Endodermal cell (in vitro differentiated cells): ENCODE measurements around the gene AK9. TPM values are rescaled to one million over a fixed set of nuclear protein-coding genes. Genes with fewer than 3 reads are reported as not detected.
A peak's percentile ranks its signal among the peaks of the same experiment; 100 is the strongest.

Experiments
- DNase-seq: peaks from one replicate; pipeline ENCODE4 v3.0.0-alpha.2; 2017
- H3K27ac ChIP-seq: 2 replicates; pipeline ENCODE4 v1.5.1; 2013; ENCODE audit warnings: mild to moderate bottlenecking, low read depth, low read length, moderate library complexity
- H3K27me3 ChIP-seq: 2 replicates; pipeline ENCODE4 v1.6.1; 2013; ENCODE audit warnings: mild to moderate bottlenecking, low read length, moderate library complexity; ENCODE audit not compliant: insufficient read depth, control insufficient read depth, poor library complexity, severe bottlenecking
- H3K36me3 ChIP-seq: 2 replicates; pipeline ENCODE4 v1.7.0; 2013; ENCODE audit warnings: mild to moderate bottlenecking, low read length, moderate library complexity; ENCODE audit not compliant: control insufficient read depth, insufficient read depth
- H3K4me1 ChIP-seq: one replicate; pipeline ENCODE4 v1.7.0; 2013; ENCODE audit warnings: low read length; ENCODE audit not compliant: control insufficient read depth, insufficient read depth
- H3K4me3 ChIP-seq: 2 replicates; pipeline ENCODE4 v1.5.1; 2013; ENCODE audit warnings: mild to moderate bottlenecking, low read length, moderate library complexity
- H3K9ac ChIP-seq: 2 replicates; pipeline ENCODE4 v1.6.1; 2013; ENCODE audit warnings: mild to moderate bottlenecking, low read length, moderate library complexity; ENCODE audit not compliant: poor library complexity, severe bottlenecking; ENCODE audit errors: extremely low read depth
- H3K9me3 ChIP-seq: 2 replicates; pipeline ENCODE4 v1.6.1; 2013; ENCODE audit warnings: mild to moderate bottlenecking, low read length, moderate library complexity; ENCODE audit not compliant: control insufficient read depth
- H3K27ac Mint-ChIP-seq: 2 replicates; pipeline ENCODE4 v1.8.0; 2020; ENCODE audit warnings: mixed read lengths
- H3K27me3 Mint-ChIP-seq: 2 replicates; pipeline ENCODE4 v1.8.0; 2021; ENCODE audit warnings: mild to moderate bottlenecking, mixed read lengths; ENCODE audit not compliant: insufficient read depth
- H3K36me3 Mint-ChIP-seq: 2 replicates; pipeline ENCODE4 v1.8.0; 2020; ENCODE audit warnings: low read depth, mixed read lengths
- H3K4me1 Mint-ChIP-seq: 2 replicates; pipeline ENCODE4 v1.8.0; 2020; ENCODE audit warnings: mixed read lengths
- H3K4me3 Mint-ChIP-seq: 2 replicates; pipeline ENCODE4 v1.8.0; 2020; ENCODE audit warnings: mild to moderate bottlenecking, moderate library complexity, mixed read lengths
- H3K9me3 Mint-ChIP-seq: 2 replicates; pipeline ENCODE4 v1.8.0; 2020; ENCODE audit warnings: mild to moderate bottlenecking, mixed read lengths
- WGBS, 2 experiments: methylation state at CpG; one replicate each; pipeline versions ENCODE4 v1.1.5 to v1.1.7; 2013; ENCODE audit warnings: missing lambda C conversion rate in 2 of 2, mixed read lengths in 1 of 2; ENCODE audit not compliant: insufficient coverage in 1 of 2, insufficient read length in 1 of 2; 5-methylcytosine and 5-hydroxymethylcytosine counted together
- total RNA-seq, 2 donors: library from RNA; stranded (reverse); fragmentation: NEBNext Ultra II Directional in 1 of 2; extraction: Animal tissue kit (Norgen Biotek cat#: 25700) in 1 of 2; gene quantifications; 2 replicates in 1 of 2; 3 replicates in 1 of 2; pipeline ENCODE4 v1.2.1, GENCODE V29; 2021
- TF ChIP-seq, protein P1 (sequence below): fragments of 200-600 bp; sonication (generic); conservative IDR thresholded peaks from 2 replicates; pipeline ENCODE4 v1.5.0; 2021; ENCODE audit warnings: antibody characterized with exemption, mild to moderate bottlenecking

Gene AK9
- total RNA-seq, 2 donors from 2014 or later: 1.8 to 2.7 TPM

DNA sequence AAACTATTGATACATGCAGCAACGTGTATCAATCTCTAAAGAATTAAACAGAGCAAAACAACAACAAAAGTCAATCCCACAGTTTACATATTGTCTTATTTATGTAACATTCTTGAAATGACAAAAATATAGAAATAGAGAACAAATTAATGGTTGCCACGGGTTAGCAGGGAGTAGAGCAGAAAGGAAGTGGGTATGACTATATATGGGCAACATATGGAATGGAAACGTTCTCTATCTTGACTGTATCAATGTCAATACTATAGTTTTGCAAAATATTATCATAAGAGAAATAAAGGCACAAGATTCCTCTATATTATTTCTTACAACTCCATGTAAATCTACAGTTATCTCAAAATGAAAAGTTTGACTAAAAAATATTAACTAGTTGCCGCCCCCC is 12.8 kb downstream of the AK9 start:
- Mint-ChIP-seq H3K4me3 (peak overlapping the region; percentile 48), H3K36me3 (peaks cover 14% of the 10 kb centered on the region), H3K27ac (no peak overlapping the region), H3K27me3 (peaks cover 3% of the 10 kb centered on the region), H3K4me1 (peaks cover 12% of the 10 kb centered on the region), H3K9me3 (peaks cover 43% of the 10 kb centered on the region)
- 79 to 100% methylated on average over 1 to 3 of the region's 4 CpGs for WGBS, 2 experiments
- no peak overlapping the region for H3K9ac ChIP-seq
- peaks cover 21% of the 10 kb centered on the region for H3K9me3 ChIP-seq
- H3K36me3 ChIP-seq: no peaks in the 10 kb centered on the region
- no peak for DNase-seq
- no peaks in the 10 kb centered on the region for H3K4me1 ChIP-seq
- no peak overlapping the region for H3K27ac ChIP-seq
- H3K4me3 ChIP-seq: no peak overlapping the region
- TF ChIP-seq, protein P1, sequence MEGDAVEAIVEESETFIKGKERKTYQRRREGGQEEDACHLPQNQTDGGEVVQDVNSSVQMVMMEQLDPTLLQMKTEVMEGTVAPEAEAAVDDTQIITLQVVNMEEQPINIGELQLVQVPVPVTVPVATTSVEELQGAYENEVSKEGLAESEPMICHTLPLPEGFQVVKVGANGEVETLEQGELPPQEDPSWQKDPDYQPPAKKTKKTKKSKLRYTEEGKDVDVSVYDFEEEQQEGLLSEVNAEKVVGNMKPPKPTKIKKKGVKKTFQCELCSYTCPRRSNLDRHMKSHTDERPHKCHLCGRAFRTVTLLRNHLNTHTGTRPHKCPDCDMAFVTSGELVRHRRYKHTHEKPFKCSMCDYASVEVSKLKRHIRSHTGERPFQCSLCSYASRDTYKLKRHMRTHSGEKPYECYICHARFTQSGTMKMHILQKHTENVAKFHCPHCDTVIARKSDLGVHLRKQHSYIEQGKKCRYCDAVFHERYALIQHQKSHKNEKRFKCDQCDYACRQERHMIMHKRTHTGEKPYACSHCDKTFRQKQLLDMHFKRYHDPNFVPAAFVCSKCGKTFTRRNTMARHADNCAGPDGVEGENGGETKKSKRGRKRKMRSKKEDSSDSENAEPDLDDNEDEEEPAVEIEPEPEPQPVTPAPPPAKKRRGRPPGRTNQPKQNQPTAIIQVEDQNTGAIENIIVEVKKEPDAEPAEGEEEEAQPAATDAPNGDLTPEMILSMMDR: no peak
- H3K27me3 ChIP-seq: no peaks in the 10 kb centered on the region

DNA sequence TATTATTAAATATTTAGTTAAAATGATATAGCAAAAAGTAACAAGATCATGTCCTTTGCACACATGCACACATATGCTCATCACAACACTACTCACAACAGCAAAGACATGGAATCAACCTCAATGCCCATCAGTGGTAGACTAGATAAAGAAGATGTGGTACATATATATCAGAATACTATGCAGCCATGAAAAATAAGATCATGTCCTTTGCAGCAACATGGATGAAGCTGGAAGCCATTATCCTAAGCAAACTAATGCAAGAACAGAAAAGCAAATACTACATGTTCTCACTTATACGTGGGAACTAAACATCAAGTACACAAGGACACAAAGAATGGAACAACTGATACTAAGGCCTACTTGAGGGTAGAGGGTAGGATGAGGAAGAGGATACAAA is 14.3 kb downstream of the AK9 start:
- Mint-ChIP-seq H3K27me3 (peaks cover 3% of the 10 kb centered on the region), H3K4me1 (peaks cover 14% of the 10 kb centered on the region), H3K4me3 (no peak overlapping the region), H3K27ac (no peak overlapping the region), H3K36me3 (peaks cover 7% of the 10 kb centered on the region), H3K9me3 (peaks cover 29% of the 10 kb centered on the region)
- no peaks in the 10 kb centered on the region for H3K27me3 ChIP-seq
- H3K9me3 ChIP-seq: peaks cover 21% of the 10 kb centered on the region
- no peak overlapping the region for H3K27ac ChIP-seq
- TF ChIP-seq, protein P1: no peak
- no peaks in the 10 kb centered on the region for H3K36me3 ChIP-seq
- no peak for DNase-seq
- no peak overlapping the region for H3K9ac ChIP-seq
- H3K4me1 ChIP-seq: no peaks in the 10 kb centered on the region
- H3K4me3 ChIP-seq: no peak overlapping the region
- WGBS, 2 experiments: 80% methylated on average over 1 of the region's 1 CpG; no CpG with 5 or more reads in 1 of the 2 experiments

- no peak overlapping the region for H3K4me3 ChIP-seq
- no peaks in the 10 kb centered on the region for H3K27me3 ChIP-seq
- no peak overlapping the region for H3K27ac ChIP-seq
- no peaks in the 10 kb centered on the region for H3K27me3 Mint-ChIP-seq
- H3K27ac Mint-ChIP-seq: no peak overlapping the region
- H3K36me3 Mint-ChIP-seq: no peaks in the 10 kb centered on the region
- H3K36me3 ChIP-seq: no peaks in the 10 kb centered on the region
- H3K4me1 ChIP-seq: no peaks in the 10 kb centered on the region
- DNase-seq: no peak
- H3K9ac ChIP-seq: no peak overlapping the region
- H3K4me1 Mint-ChIP-seq: peaks cover 7% of the 10 kb centered on the region
- TF ChIP-seq, protein P1: no peak
- peaks cover 3% of the 10 kb centered on the region for H3K9me3 Mint-ChIP-seq
- H3K4me3 Mint-ChIP-seq: no peak overlapping the region
- H3K9me3 ChIP-seq: peaks cover 4% of the 10 kb centered on the region
Measured at GRCh38 chr6:109672839-109673238, 18.2 kb downstream of the AK9 start.
